Measurements from ENCODE around the gene NAB2. TPM values are rescaled to one million over a fixed set of nuclear protein-coding genes. Genes with fewer than 3 reads are reported as not detected.

NAB2 gene
- total and polyA plus RNA-seq, 9 of the 15 experiments (the other 6 are each of a cell fraction or from before 2014, with no cell fraction given) = 0.45 to 40.9 (median 20.4) TPM

DNA sequence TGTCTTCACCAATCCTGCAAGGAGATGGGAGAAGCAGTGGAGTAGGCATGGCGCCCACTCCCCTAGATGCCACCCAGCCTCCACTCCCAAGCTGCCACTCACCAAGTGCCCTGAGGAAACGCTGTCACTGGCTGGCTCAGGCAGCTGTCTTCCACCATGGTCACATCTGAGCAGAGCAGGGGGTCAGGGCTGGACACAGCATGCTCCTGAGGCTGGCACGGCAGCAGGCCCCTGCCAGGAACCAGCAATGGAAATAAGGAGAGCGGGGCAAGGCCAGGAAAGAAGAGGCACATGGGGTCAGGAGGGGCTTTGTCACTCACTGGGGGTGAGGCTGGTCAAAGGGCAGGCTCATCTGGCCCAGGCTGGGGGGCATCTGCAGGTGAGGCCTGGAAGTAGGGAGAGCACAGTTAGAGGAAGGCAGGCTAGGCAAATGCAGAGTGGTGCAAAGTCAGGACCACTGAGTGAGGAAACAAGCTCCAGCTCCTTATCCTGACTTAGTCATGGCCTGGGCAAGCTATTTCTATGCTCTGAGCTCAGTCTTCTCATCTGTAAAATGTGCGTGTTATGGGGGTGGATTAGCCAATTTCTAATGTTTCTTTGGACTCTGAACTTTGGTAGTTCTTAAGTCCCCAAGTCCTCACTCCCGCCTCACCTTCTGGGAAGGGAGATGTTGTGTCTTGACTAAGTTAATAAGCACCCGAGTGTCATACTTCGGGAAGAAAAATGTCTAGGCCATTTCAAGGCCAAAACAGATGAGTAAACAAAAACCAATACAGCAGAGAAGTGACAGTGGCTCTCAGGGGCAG lies 8.0 kb downstream of the NAB2 start (continued):
- TF ChIP-seq, protein P1, sequence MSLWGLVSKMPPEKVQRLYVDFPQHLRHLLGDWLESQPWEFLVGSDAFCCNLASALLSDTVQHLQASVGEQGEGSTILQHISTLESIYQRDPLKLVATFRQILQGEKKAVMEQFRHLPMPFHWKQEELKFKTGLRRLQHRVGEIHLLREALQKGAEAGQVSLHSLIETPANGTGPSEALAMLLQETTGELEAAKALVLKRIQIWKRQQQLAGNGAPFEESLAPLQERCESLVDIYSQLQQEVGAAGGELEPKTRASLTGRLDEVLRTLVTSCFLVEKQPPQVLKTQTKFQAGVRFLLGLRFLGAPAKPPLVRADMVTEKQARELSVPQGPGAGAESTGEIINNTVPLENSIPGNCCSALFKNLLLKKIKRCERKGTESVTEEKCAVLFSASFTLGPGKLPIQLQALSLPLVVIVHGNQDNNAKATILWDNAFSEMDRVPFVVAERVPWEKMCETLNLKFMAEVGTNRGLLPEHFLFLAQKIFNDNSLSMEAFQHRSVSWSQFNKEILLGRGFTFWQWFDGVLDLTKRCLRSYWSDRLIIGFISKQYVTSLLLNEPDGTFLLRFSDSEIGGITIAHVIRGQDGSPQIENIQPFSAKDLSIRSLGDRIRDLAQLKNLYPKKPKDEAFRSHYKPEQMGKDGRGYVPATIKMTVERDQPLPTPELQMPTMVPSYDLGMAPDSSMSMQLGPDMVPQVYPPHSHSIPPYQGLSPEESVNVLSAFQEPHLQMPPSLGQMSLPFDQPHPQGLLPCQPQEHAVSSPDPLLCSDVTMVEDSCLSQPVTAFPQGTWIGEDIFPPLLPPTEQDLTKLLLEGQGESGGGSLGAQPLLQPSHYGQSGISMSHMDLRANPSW (CRISPR knock-in tag; IDR thresholded peaks at IDR 0.05) = peak; percentile 100
- no peak for TF ChIP-seq ZKSCAN3 (CRISPR knock-in tag; IDR thresholded peaks at IDR 0.05)
- peak; percentile 44 for TF ChIP-seq MAFG (tag; conservative IDR thresholded peaks at IDR 0.05)
- TF ChIP-seq LCOR (CRISPR knock-in tag; IDR thresholded peaks at IDR 0.05) = peak; percentile 17; the same call in 1 of the 2 replicates
- no peak for TF ChIP-seq ATF1 (CRISPR knock-in tag; IDR thresholded peaks at IDR 0.05)
- no peak for TF ChIP-seq ATF1 (tag; IDR thresholded peaks at IDR 0.05)
- no peak for TF ChIP-seq SP1 (CRISPR knock-in tag; IDR thresholded peaks at IDR 0.05)
- TF ChIP-seq CEBPB (tag; IDR thresholded peaks at IDR 0.05) = 0 out of 2 replicates have a peak, but pooled peaks have one; percentile 7
- TF ChIP-seq ZNF778 (CRISPR knock-in tag; IDR thresholded peaks at IDR 0.05) = no peak
- TF ChIP-seq, protein P2, sequence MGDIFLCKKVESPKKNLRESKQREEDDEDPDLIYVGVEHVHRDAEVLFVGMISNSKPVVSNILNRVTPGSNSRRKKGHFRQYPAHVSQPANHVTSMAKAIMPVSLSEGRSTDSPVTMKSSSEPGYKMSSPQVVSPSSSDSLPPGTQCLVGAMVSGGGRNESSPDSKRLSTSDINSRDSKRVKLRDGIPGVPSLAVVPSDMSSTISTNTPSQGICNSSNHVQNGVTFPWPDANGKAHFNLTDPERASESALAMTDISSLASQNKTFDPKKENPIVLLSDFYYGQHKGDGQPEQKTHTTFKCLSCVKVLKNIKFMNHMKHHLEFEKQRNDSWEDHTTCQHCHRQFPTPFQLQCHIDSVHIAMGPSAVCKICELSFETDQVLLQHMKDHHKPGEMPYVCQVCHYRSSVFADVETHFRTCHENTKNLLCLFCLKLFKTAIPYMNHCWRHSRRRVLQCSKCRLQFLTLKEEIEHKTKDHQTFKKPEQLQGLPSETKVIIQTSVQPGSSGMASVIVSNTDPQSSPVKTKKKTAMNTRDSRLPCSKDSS (IDR thresholded peaks at IDR 0.05; ENCODE audit: low read depth, partially characterized antibody) = no peak
- TF ChIP-seq MEIS2 (IDR thresholded peaks at IDR 0.05; ENCODE audit: partially characterized antibody) = no peak
- TF ChIP-seq C11orf30 (IDR thresholded peaks at IDR 0.05; ENCODE audit: low read depth) = peak; percentile 79

All from K562 (cell line).